Measurements from ENCODE around the gene MIER1. TPM values are rescaled to one million over a fixed set of nuclear protein-coding genes. Genes with fewer than 3 reads are reported as not detected.

MIER1 gene
- total RNA-seq, 2 experiments from 2014 or later, result 54.7 to 58.8 TPM

GRCh38 chr1:67031859-67032247 lies 107.1 kb downstream of the MIER1 start:
- Mint-ChIP-seq H3K27me3 (no peaks in the 10 kb centered on the region), H3K4me3 (no peak overlapping the region), H3K27ac (no peak overlapping the region), H3K4me1 (ENCODE audit: low read depth) (no peaks in the 10 kb centered on the region), H3K9me3 (no peaks in the 10 kb centered on the region), H3K36me3 (peaks cover 36% of the 10 kb centered on the region)
- ChIA-PET POLR2A (no interaction called here), CTCF (no interaction called here)
- intact Hi-C loops (cut with micrococcal nuclease), result no loop called here
- DNase-seq, result no peak

Other genes with a start within 250 kb of the MIER1 start
- not detected for gene DYNLT5, start 172.5 kb upstream of the MIER1 start, total RNA-seq
- not detected for gene INSL5, start 123.7 kb upstream of the MIER1 start, total RNA-seq
- 1 to 10 TPM; 1.4 to 1.6 TPM for gene DNAI4, start 134 bp upstream of the MIER1 start, total RNA-seq
- gene SLC35D1, start 129.2 kb downstream of the MIER1 start, total RNA-seq, result 10 to 100 TPM; 11.0 to 11.1 TPM
- 1 to 10 TPM in 1 of 2 experiments, under 1 TPM in 1; 0.70 to 1.2 TPM for gene C1orf141, start 210.0 kb downstream of the MIER1 start, total RNA-seq
- gene IL23R, start 241.5 kb downstream of the MIER1 start, total RNA-seq, result 10 to 100 TPM; 16.8 to 17.7 TPM

Data from activated CD4-positive, alpha-beta memory T cell treated with anti-CD3 and anti-CD28 coated beads for 36 hours (primary cell).